ENCODE results near the gene HGF.

DNA sequence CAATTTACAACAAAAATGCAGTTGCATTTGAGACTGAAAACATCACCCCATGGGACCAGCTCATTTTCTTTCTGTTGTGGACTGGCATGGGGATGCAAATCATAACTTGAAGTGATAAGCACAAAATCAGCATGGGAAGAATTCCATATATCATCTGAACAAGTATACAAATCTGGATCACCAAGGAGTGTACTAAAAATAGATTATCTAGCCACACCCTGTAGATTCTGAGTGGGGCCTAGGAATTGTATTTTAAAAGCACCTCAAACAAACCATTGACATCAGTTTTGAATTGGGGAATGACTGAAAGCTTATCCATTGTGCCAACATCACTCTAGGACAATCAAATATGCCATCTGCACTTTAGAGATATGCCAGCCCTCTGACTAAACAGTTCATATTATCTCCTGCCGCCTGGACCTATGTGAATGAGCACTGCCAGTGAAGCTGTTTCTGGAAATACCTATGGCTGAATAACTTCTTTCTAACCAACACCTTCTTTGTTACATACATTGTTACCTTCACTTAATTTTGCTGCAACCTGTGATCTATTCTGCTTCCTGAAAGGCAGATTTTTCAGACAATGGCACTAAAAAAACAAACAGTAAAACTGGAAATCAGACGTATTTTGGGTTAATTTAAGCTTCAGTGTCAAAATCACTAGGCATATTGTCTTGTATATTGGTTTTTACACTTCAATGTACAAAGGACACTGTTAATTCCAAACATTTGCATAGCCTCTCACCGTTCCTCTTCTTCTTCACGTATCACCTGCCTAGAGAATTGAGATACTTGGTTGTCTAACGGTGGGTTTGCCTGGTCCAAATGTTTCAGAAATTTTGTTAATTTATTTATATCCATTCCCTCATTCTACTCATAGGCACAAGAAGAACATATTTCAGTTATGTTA lies 42.4 kb upstream of the HGF start:
- TF ChIP-seq POLR2A (IDR thresholded peaks at IDR 0.05): no peak
- TF ChIP-seq POLR2AphosphoS5 (IDR thresholded peaks at IDR 0.05): no peak
- TF ChIP-seq, protein P1, sequence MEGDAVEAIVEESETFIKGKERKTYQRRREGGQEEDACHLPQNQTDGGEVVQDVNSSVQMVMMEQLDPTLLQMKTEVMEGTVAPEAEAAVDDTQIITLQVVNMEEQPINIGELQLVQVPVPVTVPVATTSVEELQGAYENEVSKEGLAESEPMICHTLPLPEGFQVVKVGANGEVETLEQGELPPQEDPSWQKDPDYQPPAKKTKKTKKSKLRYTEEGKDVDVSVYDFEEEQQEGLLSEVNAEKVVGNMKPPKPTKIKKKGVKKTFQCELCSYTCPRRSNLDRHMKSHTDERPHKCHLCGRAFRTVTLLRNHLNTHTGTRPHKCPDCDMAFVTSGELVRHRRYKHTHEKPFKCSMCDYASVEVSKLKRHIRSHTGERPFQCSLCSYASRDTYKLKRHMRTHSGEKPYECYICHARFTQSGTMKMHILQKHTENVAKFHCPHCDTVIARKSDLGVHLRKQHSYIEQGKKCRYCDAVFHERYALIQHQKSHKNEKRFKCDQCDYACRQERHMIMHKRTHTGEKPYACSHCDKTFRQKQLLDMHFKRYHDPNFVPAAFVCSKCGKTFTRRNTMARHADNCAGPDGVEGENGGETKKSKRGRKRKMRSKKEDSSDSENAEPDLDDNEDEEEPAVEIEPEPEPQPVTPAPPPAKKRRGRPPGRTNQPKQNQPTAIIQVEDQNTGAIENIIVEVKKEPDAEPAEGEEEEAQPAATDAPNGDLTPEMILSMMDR (IDR thresholded peaks at IDR 0.05): no peak
- TF ChIP-seq EP300 (IDR thresholded peaks at IDR 0.05): no peak

Measured in stomach (tissue), 4 donors.